Measurements from ENCODE around the gene ALDH1A3. TPM values are rescaled to one million over a fixed set of nuclear protein-coding genes. Genes with fewer than 3 reads are reported as not detected.

The ALDH1A3 gene
- total RNA-seq, 1 donor from 2014 or later = 210 TPM

DNA sequence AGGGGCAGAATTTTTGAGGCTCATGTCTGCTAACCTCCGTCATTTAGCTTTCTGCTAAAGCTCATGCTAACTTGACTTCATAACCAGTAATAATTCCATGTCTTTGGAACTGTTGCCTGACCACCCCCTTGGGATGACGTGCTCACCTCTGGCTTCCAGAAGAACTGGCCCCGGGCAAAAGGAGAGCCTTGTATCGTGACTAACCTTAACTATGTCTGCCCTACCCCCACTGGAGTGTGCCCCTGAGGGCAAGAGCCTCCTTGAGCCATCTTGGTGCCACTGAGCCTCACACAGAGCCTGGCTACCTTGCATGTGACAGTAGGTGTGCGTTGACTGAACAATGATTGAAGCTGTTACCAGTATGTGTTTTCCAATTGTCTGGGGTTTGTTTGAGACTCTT lies 44.3 kb downstream of the ALDH1A3 start:
- Histone ChIP-seq H3K4me3 (ENCODE audit: low read depth, low read length) (no peak overlapping the region), H3K36me3 (ENCODE audit: control insufficient read depth, insufficient read depth, low read length) (no peaks in the 10 kb centered on the region), H3K27me3 (ENCODE audit: control insufficient read depth, insufficient read depth, low read length) (no peaks in the 10 kb centered on the region)
- TF ChIP-seq, protein P1, sequence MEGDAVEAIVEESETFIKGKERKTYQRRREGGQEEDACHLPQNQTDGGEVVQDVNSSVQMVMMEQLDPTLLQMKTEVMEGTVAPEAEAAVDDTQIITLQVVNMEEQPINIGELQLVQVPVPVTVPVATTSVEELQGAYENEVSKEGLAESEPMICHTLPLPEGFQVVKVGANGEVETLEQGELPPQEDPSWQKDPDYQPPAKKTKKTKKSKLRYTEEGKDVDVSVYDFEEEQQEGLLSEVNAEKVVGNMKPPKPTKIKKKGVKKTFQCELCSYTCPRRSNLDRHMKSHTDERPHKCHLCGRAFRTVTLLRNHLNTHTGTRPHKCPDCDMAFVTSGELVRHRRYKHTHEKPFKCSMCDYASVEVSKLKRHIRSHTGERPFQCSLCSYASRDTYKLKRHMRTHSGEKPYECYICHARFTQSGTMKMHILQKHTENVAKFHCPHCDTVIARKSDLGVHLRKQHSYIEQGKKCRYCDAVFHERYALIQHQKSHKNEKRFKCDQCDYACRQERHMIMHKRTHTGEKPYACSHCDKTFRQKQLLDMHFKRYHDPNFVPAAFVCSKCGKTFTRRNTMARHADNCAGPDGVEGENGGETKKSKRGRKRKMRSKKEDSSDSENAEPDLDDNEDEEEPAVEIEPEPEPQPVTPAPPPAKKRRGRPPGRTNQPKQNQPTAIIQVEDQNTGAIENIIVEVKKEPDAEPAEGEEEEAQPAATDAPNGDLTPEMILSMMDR (IDR thresholded peaks at IDR 0.05; ENCODE audit: insufficient read depth, low read length, poor library complexity, severe bottlenecking) = no peak
- no peak for DNase-seq (ENCODE audit: low read depth)

GRCh38 chr15:100924436-100924835 lies 44.8 kb downstream of the ALDH1A3 start:
- Histone ChIP-seq H3K36me3 (ENCODE audit: control insufficient read depth, insufficient read depth, low read length) (no peaks in the 10 kb centered on the region), H3K27me3 (ENCODE audit: control insufficient read depth, insufficient read depth, low read length) (no peaks in the 10 kb centered on the region), H3K4me3 (ENCODE audit: low read depth, low read length) (no peak overlapping the region)
- DNase-seq (ENCODE audit: low read depth) = no peak
- TF ChIP-seq, protein P1 (IDR thresholded peaks at IDR 0.05; ENCODE audit: insufficient read depth, low read length, poor library complexity, severe bottlenecking) = no peak

- Histone ChIP-seq H3K27me3 (ENCODE audit: control insufficient read depth, insufficient read depth, low read length) (no peaks in the 10 kb centered on the region), H3K36me3 (ENCODE audit: control insufficient read depth, insufficient read depth, low read length) (no peaks in the 10 kb centered on the region), H3K4me3 (ENCODE audit: low read depth, low read length) (no peak overlapping the region)
- DNase-seq (ENCODE audit: low read depth) = no peak
- TF ChIP-seq, protein P1 (IDR thresholded peaks at IDR 0.05; ENCODE audit: insufficient read depth, low read length, poor library complexity, severe bottlenecking) = no peak
Measured at GRCh38 chr15:100925480-100925879, 45.8 kb downstream of the ALDH1A3 start.

GRCh38 chr15:100926258-100926657 lies 46.6 kb downstream of the ALDH1A3 start:
- TF ChIP-seq, protein P1 (IDR thresholded peaks at IDR 0.05; ENCODE audit: insufficient read depth, low read length, poor library complexity, severe bottlenecking) = peak; percentile 5
- Histone ChIP-seq H3K36me3 (ENCODE audit: control insufficient read depth, insufficient read depth, low read length) (no peaks in the 10 kb centered on the region), H3K27me3 (ENCODE audit: control insufficient read depth, insufficient read depth, low read length) (no peaks in the 10 kb centered on the region), H3K4me3 (ENCODE audit: low read depth, low read length) (no peak overlapping the region)
- no peak for DNase-seq (ENCODE audit: low read depth)

GRCh38 chr15:100926971-100927756 lies 47.5 kb downstream of the ALDH1A3 start:
- Histone ChIP-seq H3K27me3 (ENCODE audit: control insufficient read depth, insufficient read depth, low read length) (no peaks in the 10 kb centered on the region), H3K36me3 (ENCODE audit: control insufficient read depth, insufficient read depth, low read length) (no peaks in the 10 kb centered on the region), H3K4me3 (ENCODE audit: low read depth, low read length) (no peak overlapping the region)
- no peak for DNase-seq (ENCODE audit: low read depth)
- TF ChIP-seq, protein P1 (IDR thresholded peaks at IDR 0.05; ENCODE audit: insufficient read depth, low read length, poor library complexity, severe bottlenecking) = no peak

Measured in kidney epithelial cell (primary cell).